ENCODE data around the gene RALGAPA2.

- no peak for TF ChIP-seq POLR2A (IDR thresholded peaks at IDR 0.05)
- TF ChIP-seq, protein P1, sequence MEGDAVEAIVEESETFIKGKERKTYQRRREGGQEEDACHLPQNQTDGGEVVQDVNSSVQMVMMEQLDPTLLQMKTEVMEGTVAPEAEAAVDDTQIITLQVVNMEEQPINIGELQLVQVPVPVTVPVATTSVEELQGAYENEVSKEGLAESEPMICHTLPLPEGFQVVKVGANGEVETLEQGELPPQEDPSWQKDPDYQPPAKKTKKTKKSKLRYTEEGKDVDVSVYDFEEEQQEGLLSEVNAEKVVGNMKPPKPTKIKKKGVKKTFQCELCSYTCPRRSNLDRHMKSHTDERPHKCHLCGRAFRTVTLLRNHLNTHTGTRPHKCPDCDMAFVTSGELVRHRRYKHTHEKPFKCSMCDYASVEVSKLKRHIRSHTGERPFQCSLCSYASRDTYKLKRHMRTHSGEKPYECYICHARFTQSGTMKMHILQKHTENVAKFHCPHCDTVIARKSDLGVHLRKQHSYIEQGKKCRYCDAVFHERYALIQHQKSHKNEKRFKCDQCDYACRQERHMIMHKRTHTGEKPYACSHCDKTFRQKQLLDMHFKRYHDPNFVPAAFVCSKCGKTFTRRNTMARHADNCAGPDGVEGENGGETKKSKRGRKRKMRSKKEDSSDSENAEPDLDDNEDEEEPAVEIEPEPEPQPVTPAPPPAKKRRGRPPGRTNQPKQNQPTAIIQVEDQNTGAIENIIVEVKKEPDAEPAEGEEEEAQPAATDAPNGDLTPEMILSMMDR (IDR thresholded peaks at IDR 0.05) = no peak
Measured at GRCh38 chr20:20741087-20742045, 28.9 kb upstream of the RALGAPA2 start.

Measured in testis (tissue), 2 donors.